HG02763 (cell line): ENCODE results near the gene BRD4.

Experiments used
- ATAC-seq: cut with Tn5 transposase; IDR thresholded peaks from one replicate; pipeline ENCODE4 v1.9.1; 2021; ENCODE audit warnings: mild to moderate bottlenecking, moderate library complexity; ENCODE audit not compliant: unreplicated experiment

BRD4 gene

GRCh38 chr19:15234431-15235130 is 97.8 kb downstream of the BRD4 start:
- no peak for ATAC-seq

- no peak for ATAC-seq
Measured at GRCh38 chr19:15231271-15231670, 101.1 kb downstream of the BRD4 start.

- ATAC-seq: no peak
Measured at GRCh38 chr19:15227261-15227660, 105.1 kb downstream of the BRD4 start.

- ATAC-seq: no peak
Measured at GRCh38 chr19:15225760-15226159, 106.6 kb downstream of the BRD4 start.

GRCh38 chr19:15223649-15224361 is 108.5 kb downstream of the BRD4 start:
- no peak for ATAC-seq

GRCh38 chr19:15222738-15223648 is 109.3 kb downstream of the BRD4 start:
- no peak for ATAC-seq

GRCh38 chr19:15220833-15221232 is 111.5 kb downstream of the BRD4 start:
- ATAC-seq: no peak

GRCh38 chr19:15218501-15218900 is 113.8 kb downstream of the BRD4 start:
- no peak for ATAC-seq

- no peak for ATAC-seq
Measured at GRCh38 chr19:15216363-15216762, 116.0 kb downstream of the BRD4 start.

- no peak for ATAC-seq
Measured at GRCh38 chr19:15213715-15214381, 118.5 kb downstream of the BRD4 start.

- no peak for ATAC-seq
Measured at GRCh38 chr19:15212711-15213110, 119.6 kb downstream of the BRD4 start.

GRCh38 chr19:15210323-15210781 is 122.0 kb downstream of the BRD4 start:
- ATAC-seq: no peak

GRCh38 chr19:15201374-15202023 is 130.8 kb downstream of the BRD4 start:
- no peak for ATAC-seq

- ATAC-seq: no peak
Measured at GRCh38 chr19:15200553-15201364, 131.6 kb downstream of the BRD4 start, which contains the start of gene NOTCH3. TSS of gene NOTCH3 (minus strand) at chr19:15200995. CDS start at chr19:15200905, 90 bp downstream.

- no peak for ATAC-seq
Measured at GRCh38 chr19:15199661-15200552, 132.4 kb downstream of the BRD4 start.

GRCh38 chr19:15198951-15199660 is 133.2 kb downstream of the BRD4 start:
- ATAC-seq: no peak

GRCh38 chr19:15197942-15198341 is 134.4 kb downstream of the BRD4 start:
- ATAC-seq: no peak
